Thymus (tissue), 11 donors: ENCODE data around the gene COL23A1. TPM values are rescaled to one million over a fixed set of nuclear protein-coding genes. Genes with fewer than 3 reads are reported as not detected.
"Not testable (repeated sequence)": the region's sequence is repeated elsewhere in the genome, so short reads cannot be mapped to it uniquely, and the experiment has no call there.

Source experiments
- DNase-seq, 9 donors: peaks; one replicate each; pipeline ENCODE4 v3.0.0-alpha.2; 2013; ENCODE audit warnings: low spot score in 9 of 9, low read depth in 6 of 9, missing footprints in 1 of 9
- H3K27ac ChIP-seq, 2 donors: one replicate each; pipeline ENCODE4 v1.5.1; 2013; ENCODE audit warnings: control low read depth in 1 of 2, low read depth in 1 of 2, low read length in 1 of 2, mild to moderate bottlenecking in 1 of 2, moderate library complexity in 1 of 2
- H3K27me3 ChIP-seq, 2 donors: one replicate each; pipeline ENCODE4 v1.5.1; 2013; ENCODE audit warnings: low read length in 1 of 2; ENCODE audit not compliant: control insufficient read depth in 2 of 2, insufficient read depth in 1 of 2
- H3K36me3 ChIP-seq, 2 donors: one replicate each; pipeline ENCODE4 v1.5.1; 2013; ENCODE audit warnings: low read length in 1 of 2, mild to moderate bottlenecking in 1 of 2, moderate library complexity in 1 of 2; ENCODE audit not compliant: control insufficient read depth in 2 of 2, insufficient read depth in 2 of 2
- H3K4me1 ChIP-seq, 2 donors: one replicate each; pipeline ENCODE4 v1.5.1; 2013; ENCODE audit warnings: low read length in 2 of 2; ENCODE audit not compliant: control insufficient read depth in 2 of 2, insufficient read depth in 2 of 2
- H3K4me3 ChIP-seq, 2 donors: one replicate each; pipeline ENCODE4 v1.5.1; 2013; ENCODE audit warnings: low read length in 2 of 2, control low read depth in 1 of 2, mild to moderate bottlenecking in 1 of 2
- H3K9me3 ChIP-seq, 2 donors: one replicate each; pipeline ENCODE4 v1.5.1; 2013; ENCODE audit warnings: low read length in 1 of 2, mild to moderate bottlenecking in 1 of 2; ENCODE audit not compliant: control insufficient read depth in 2 of 2, insufficient read depth in 1 of 2
- WGBS: extraction: QIAGEN DNeasy Blood & Tissue Kit; methylation state at CpG from one replicate; pipeline ENCODE4 v1.1.7; 2013; 5-methylcytosine and 5-hydroxymethylcytosine counted together
- polyA plus RNA-seq: library from polyadenylated mRNA; stranded (reverse); fragments of 200-250 nt; gene quantifications from one replicate; pipeline ENCODE4 v1.2.3, GENCODE V29; 2013
- total RNA-seq: library from RNA; stranded (reverse); fragments of 120-200 nt; gene quantifications from one replicate; pipeline ENCODE4 v1.2.4, GENCODE V29; 2013
- donor health status: healthy.

Gene COL23A1
- total and polyA plus RNA-seq, 2 donors: 1.5 to 2.6 TPM

DNA sequence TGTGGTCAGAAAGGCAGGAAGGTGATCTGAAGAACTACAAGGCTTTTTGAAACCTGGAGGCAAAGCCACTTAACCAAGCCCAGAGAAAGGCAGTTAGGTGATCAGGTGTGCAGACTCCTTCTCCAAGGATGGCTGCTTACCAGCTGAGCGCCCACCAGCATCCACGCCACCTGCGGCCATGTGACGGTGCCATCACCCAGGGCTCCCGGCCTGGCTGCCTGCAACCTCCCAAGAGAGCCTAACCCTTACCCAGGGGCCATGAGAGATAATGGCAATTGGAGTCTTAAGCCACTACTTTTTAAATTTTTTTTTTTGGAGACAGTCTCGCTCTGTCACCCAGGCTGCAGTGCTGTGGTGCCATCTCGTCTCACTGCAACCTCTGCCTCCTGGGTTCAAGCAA, 324.4 kb downstream of the COL23A1 start:
- no peaks in the 10 kb centered on the region for H3K27me3 ChIP-seq
- H3K9me3 ChIP-seq: no peaks in the 10 kb centered on the region
- 97% methylated on average over 7 of the region's 7 CpGs for WGBS
- no peaks in the 10 kb centered on the region for H3K36me3 ChIP-seq
- H3K27ac ChIP-seq: no peak overlapping the region
- H3K4me3 ChIP-seq: no peak overlapping the region
- H3K4me1 ChIP-seq: no peaks in the 10 kb centered on the region
- no peak for DNase-seq

DNA sequence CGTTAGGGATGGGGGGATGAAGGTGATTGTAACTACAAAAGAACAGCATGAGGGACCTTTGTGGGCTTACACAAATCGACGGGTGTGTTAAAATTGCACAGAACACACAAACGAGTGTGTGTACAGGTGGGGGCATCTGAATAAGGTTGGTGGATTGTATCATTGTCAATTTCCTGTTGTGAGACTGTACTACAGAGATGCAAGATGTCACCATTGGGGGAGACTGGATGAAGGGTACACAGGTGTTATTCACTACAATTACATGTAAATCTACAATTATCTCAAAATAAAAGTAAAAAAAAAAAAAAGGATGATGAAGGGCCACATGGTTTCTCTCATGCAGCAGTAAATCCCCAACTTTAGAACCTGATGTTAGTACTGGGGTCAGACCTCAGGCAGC, 326.1 kb downstream of the COL23A1 start:
- no peaks in the 10 kb centered on the region for H3K36me3 ChIP-seq
- no peaks in the 10 kb centered on the region for H3K9me3 ChIP-seq
- WGBS: 96% methylated on average over 4 of the region's 4 CpGs
- H3K27ac ChIP-seq: no peak overlapping the region
- DNase-seq: no peak
- H3K4me3 ChIP-seq: no peak overlapping the region
- H3K27me3 ChIP-seq: no peaks in the 10 kb centered on the region
- no peaks in the 10 kb centered on the region for H3K4me1 ChIP-seq

DNA sequence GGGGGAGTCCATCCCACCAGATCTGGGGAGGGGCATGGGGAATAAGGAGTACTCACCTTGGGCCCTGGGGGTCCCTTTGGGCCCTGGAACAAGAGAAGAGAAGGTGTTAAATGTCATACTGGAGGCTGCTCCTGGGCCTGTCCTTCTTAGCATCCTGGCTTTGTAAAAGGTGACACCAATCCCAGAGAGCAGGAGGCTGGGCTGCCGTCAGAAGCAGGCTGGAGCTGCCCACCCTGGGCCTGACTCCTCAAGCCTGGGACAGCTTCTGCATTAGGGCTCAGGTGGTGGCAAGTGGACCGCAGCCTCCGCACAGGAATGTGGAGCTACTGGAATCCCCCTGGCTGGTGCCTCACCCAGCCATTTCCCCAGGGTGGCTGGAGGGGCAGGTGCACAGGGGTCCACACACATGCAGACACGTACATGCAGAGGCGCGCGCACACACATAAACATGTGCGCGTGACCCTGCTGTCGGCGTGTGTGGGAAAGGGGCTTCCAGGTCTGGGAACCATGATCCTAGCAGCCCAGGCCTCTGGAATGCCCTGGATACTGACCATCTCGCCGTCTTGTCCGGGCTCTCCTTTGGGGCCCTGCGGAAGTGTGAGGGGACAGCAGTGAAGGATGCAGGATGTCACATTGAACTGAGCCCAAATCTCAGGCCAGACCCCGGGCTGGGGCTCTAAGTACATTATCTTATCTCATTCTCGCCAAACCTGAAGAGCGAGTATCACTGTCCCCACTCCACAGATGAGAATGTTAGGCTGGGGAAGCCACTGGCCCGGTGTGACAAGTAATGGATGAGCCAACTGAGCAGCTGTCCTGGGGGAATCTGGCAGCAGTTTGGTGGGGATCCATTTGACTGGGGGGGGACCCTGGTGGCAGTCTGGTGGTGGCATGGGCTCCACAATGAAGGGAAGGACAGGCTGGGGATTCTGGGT, 328.3 kb downstream of the COL23A1 start:
- H3K27me3 ChIP-seq: no peaks in the 10 kb centered on the region
- no peaks in the 10 kb centered on the region for H3K36me3 ChIP-seq
- DNase-seq: no peak
- H3K4me3 ChIP-seq: no peak overlapping the region
- no peaks in the 10 kb centered on the region for H3K9me3 ChIP-seq
- whole genome bisulfite sequencing: 97% methylated on average over 19 of the region's 19 CpGs
- H3K4me1 ChIP-seq: no peaks in the 10 kb centered on the region
- no peak overlapping the region for H3K27ac ChIP-seq

DNA sequence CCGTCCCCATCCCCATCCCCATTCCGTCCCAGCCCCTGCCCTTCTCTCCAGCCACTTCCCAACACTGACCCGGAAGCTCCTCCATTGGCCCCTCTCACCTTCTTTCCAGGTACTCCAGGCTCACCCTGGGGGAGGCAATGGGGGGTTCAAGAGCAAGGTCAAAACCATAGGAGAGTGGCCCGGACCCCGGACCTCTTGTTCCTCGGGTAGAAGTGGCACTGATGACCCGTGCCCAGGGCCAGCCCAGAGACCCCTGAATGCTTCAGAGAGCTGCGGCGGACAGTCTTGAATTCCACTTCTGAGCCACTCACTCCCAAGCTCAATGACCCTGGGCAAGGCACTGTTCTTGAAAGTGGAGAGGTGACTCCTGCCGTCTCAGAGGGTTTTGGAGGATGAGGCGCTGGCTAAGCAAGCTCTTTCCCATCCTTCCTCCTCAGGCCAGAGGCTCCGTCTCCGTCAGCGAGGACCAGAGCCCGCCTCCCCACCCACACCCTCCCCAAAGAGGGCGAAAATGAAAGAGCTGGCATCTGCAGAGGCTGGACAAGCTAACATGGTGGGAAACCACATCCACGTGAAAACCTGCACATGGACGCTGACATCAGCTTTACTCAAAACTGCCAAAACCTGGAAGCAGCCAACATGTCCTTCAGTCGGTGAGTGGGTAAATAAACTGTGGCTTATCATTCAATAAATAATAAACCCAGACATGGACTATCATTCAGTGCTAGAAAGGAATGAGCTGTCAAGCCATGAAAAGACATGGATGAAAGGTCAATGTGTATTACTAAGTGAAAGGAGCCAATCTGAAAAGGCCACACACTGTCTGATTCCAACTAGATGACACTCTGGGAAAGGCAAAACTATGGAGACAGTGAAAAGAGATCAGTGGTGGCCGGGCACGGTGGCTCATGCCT, 330.3 kb downstream of the COL23A1 start:
- H3K4me3 ChIP-seq: no peak overlapping the region
- no peaks in the 10 kb centered on the region for H3K9me3 ChIP-seq
- no peaks in the 10 kb centered on the region for H3K4me1 ChIP-seq
- no peak for DNase-seq
- WGBS: 77% methylated on average over 21 of the region's 21 CpGs
- H3K27me3 ChIP-seq: no peaks in the 10 kb centered on the region
- H3K27ac ChIP-seq: no peak overlapping the region
- no peaks in the 10 kb centered on the region for H3K36me3 ChIP-seq

DNA sequence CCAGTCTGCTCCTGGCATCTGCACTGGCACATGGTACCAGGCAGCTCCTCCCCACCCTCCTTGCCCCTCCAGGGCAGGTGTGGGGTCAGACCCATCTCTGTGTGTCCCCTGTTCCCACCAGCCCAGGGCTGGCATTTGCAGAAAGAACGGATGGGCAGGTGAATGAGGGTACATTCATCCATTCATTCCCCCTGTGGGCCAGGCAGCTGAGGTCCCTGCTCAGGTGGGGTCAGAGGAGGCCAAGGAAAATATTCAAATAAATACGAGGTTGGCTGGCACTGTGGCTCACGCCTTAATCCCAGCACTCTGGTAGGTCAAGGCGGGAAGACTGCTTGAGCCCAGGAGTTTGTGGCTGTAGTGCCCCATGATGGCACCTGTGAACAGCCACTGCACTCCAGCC, 332.5 kb downstream of the COL23A1 start:
- no peak overlapping the region for H3K27ac ChIP-seq
- no peaks in the 10 kb centered on the region for H3K4me1 ChIP-seq
- WGBS: 96% methylated on average over 4 of the region's 4 CpGs
- H3K36me3 ChIP-seq: no peaks in the 10 kb centered on the region
- H3K4me3 ChIP-seq: no peak overlapping the region
- DNase-seq: no peak
- H3K27me3 ChIP-seq: no peaks in the 10 kb centered on the region
- no peaks in the 10 kb centered on the region for H3K9me3 ChIP-seq

DNA sequence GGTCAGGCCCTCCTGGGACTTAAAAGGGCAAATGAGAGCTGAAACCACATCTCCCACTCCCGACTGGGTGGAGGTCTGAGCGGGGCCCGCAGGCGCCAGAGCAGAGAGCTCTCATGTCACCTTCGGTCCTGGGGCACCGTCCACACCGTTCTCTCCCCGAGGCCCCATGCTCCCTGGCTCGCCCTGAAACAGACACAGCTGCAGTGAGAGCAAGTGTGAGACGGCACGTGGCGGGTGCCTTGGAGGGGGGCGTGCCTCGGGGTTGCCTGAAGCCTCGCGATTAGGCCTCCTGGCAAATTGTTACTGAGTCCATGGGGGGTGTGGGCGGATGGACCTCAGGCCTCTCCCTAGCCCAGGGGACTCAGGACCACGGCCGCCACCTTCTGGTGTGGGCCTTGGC, 333.4 kb downstream of the COL23A1 start:
- Histone ChIP-seq H3K4me1 (no peaks in the 10 kb centered on the region), H3K27me3 (no peaks in the 10 kb centered on the region), H3K9me3 (no peaks in the 10 kb centered on the region), H3K36me3 (no peaks in the 10 kb centered on the region), H3K27ac (no peak overlapping the region), H3K4me3 (no peak overlapping the region)
- DNase-seq: no peak
- WGBS: 93% methylated on average over 19 of the region's 19 CpGs

DNA sequence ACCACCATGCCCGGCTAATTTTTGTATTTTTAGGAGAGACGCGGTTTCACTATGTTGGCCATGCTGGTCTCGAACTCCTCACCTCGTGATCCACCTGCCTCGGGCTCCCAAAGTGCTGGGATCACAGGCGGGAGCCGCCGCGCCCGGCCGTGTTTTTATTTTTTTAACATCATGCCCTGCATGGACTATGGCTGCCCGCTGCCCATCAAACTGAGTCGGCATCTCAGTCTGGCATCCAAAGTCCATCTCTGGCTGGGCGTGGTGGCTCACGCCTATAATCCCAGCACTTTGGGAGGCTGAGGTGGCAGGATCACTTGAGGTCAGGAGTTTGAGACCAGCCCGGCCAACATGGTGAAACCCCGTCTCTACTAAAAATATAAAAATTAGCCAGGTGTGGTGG, 336.6 kb downstream of the COL23A1 start:
- H3K27me3 ChIP-seq, H3K4me3 ChIP-seq, H3K36me3 ChIP-seq, H3K27ac ChIP-seq, DNase-seq, H3K4me1 ChIP-seq, H3K9me3 ChIP-seq: not testable (repeated sequence)
- WGBS: 92% methylated on average over 18 of the region's 18 CpGs

DNA sequence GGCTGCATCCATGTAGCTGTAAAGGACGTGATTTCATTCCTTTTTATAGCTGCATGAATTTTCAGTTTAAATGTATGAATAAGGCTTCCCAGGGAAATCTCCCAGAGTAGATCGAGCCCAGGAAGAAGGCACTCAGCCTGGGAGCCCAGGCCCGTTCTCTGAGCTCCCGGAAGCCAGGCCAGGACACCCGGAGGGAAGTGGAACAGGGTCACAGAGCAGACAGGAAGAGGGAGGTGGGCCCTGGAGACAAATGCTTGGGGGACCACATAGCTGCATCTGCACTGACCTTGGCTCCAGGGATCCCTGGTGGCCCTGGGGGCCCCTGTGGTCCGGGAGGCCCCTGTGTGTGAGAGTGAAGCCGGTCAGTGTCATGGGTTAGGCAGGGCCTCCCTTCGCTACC, 337.9 kb downstream of the COL23A1 start:
- H3K36me3 ChIP-seq: no peaks in the 10 kb centered on the region
- H3K4me3 ChIP-seq: no peak overlapping the region
- DNase-seq: no peak
- H3K27ac ChIP-seq: no peak overlapping the region
- 75% methylated on average over 8 of the region's 8 CpGs for WGBS
- H3K9me3 ChIP-seq: no peaks in the 10 kb centered on the region
- peaks cover 2 to 8% of the 10 kb centered on the region in 2 donors for H3K4me1 ChIP-seq
- no peaks in the 10 kb centered on the region for H3K27me3 ChIP-seq

DNA sequence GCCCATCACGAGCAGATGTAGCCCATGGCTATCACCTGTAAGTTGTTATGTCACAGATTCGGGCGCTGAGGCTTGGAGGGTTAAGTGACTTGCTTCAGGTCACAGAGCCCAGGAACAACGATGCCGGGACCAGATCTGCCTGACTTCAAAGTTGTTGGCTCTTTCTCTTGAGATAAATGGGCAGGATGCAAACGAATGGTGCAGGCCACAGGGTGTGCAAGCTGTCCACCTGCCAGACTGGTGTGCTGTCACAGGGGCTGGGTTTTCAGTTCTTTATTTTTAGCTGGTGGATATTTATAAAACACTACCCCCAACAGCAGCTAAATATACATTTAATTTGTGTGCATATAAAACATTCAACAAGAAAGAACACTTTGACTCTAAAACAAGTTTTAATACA, 339.9 kb downstream of the COL23A1 start:
- H3K36me3 ChIP-seq: no peaks in the 10 kb centered on the region
- H3K27ac ChIP-seq: no peak overlapping the region
- 85% methylated on average over 6 of the region's 6 CpGs for whole genome bisulfite sequencing
- no peak for DNase-seq
- no peak overlapping the region for H3K4me3 ChIP-seq
- no peaks in the 10 kb centered on the region for H3K27me3 ChIP-seq
- no peaks in the 10 kb centered on the region for H3K9me3 ChIP-seq
- H3K4me1 ChIP-seq: peaks cover 2 to 10% of the 10 kb centered on the region in 2 donors
